ENCODE data around the gene HCN2. TPM values are rescaled to one million over a fixed set of nuclear protein-coding genes. Genes with fewer than 3 reads are reported as not detected.

The HCN2 gene
- total and polyA plus RNA-seq, 9 of the 15 experiments (the other 6 are each of a cell fraction or from before 2014, with no cell fraction given), result 0.29 to 4.2 (median 0.82) TPM; not detected in 2

- peak; percentile 65; the same call in 1 of the 2 replicates for TF ChIP-seq CREB3L1 (IDR thresholded peaks at IDR 0.05; ENCODE audit: borderline replicate concordance, low read depth)
- no peak for TF ChIP-seq PTBP1 (IDR thresholded peaks at IDR 0.05; ENCODE audit: low read depth, low read length)
- TF ChIP-seq ZKSCAN8 (CRISPR knock-in tag; IDR thresholded peaks at IDR 0.05), result no peak
- peak; percentile 92 for TF ChIP-seq HCFC1 (IDR thresholded peaks at IDR 0.05; ENCODE audit: low read depth, low read length)
- no peak for TF ChIP-seq PHF21A (IDR thresholded peaks at IDR 0.05; ENCODE audit: borderline replicate concordance, low read depth)
- no peak for TF ChIP-seq SLC30A9 (CRISPR knock-in tag; IDR thresholded peaks at IDR 0.05)
- no peak for TF ChIP-seq ZNF140 (CRISPR knock-in tag; IDR thresholded peaks at IDR 0.05)
- no peak for TF ChIP-seq IFI16 (CRISPR knock-in tag; IDR thresholded peaks at IDR 0.05)
- TF ChIP-seq MEIS2 (IDR thresholded peaks at IDR 0.05; ENCODE audit: partially characterized antibody), result peak; percentile 74
- TF ChIP-seq ZNF384 (IDR thresholded peaks at IDR 0.05; ENCODE audit: low read depth, low read length), result no peak
- peak; percentile 63 for TF ChIP-seq KDM5B (IDR thresholded peaks at IDR 0.05; ENCODE audit: insufficient replicate concordance, low read depth, low read length)
- TF ChIP-seq XRCC3 (IDR thresholded peaks at IDR 0.05), result no peak
- TF ChIP-seq BCLAF1 (IDR thresholded peaks at IDR 0.05; ENCODE audit: borderline replicate concordance in 1 of 2, control insufficient read depth in 1 of 2, low read depth in 2 of 2, low read length in 1 of 2), result 0 out of 4 replicates have a peak, but pooled peaks of 1 of the 2 experiments have one; percentile 62
- no peak for TF ChIP-seq SMARCA5 (IDR thresholded peaks at IDR 0.05)
- TF ChIP-seq STAT5A (IDR thresholded peaks at IDR 0.05; ENCODE audit: borderline replicate concordance, low read length), result no peak
- TF ChIP-seq HOXB6 (CRISPR knock-in tag; IDR thresholded peaks at IDR 0.05; ENCODE audit: borderline replicate concordance), result no peak
- TF ChIP-seq ZNF609 (CRISPR knock-in tag; IDR thresholded peaks at IDR 0.05; ENCODE audit: borderline replicate concordance), result no peak
- TF ChIP-seq HDAC6 (IDR thresholded peaks at IDR 0.05; ENCODE audit: low read depth, low read length), result no peak
These were observed 43.5 kb downstream of the HCN2 start, which contains the start of gene POLRMT (continued) for GRCh38 chr19:633068-633785.
